Natural killer cell (primary cell): ENCODE data around the gene VSIG10L2. TPM values are rescaled to one million over a fixed set of nuclear protein-coding genes. Genes with fewer than 3 reads are reported as not detected.

Experiments
- ATAC-seq, 3 donors: fragments of 150-1000 bp in 2 of 3; fragments of 200-7000 bp in 1 of 3; cut with Tn5 transposase; 1 replicate in 1 of 3; 2 replicates in 2 of 3; pipeline ENCODE4 v1.10.0; 2021; ENCODE audit warnings: mild to moderate bottlenecking in 2 of 3, moderate library complexity in 2 of 3
- DNase-seq, 2 donors: peaks; one replicate each; pipeline versions ENCODE4 v3.0.0 to v3.0.0-alpha.2; 2013 to 2021; ENCODE audit warnings: mixed read lengths in 1 of 2
- H3K27ac ChIP-seq: one replicate; pipeline ENCODE4 v1.5.1; 2013; ENCODE audit warnings: mild to moderate bottlenecking, low read length
- H3K27me3 ChIP-seq: one replicate; pipeline ENCODE4 v1.6.1; 2013; ENCODE audit warnings: low read length; ENCODE audit not compliant: control insufficient read depth, insufficient read depth
- H3K36me3 ChIP-seq: one replicate; pipeline ENCODE4 v1.6.1; 2013; ENCODE audit warnings: low read length; ENCODE audit not compliant: control insufficient read depth, insufficient read depth
- H3K4me1 ChIP-seq: one replicate; pipeline ENCODE4 v1.6.1; 2013; ENCODE audit warnings: low read length; ENCODE audit not compliant: control insufficient read depth, insufficient read depth
- H3K4me3 ChIP-seq: one replicate; pipeline ENCODE4 v1.5.1; 2013; ENCODE audit warnings: low read length
- H3K9me3 ChIP-seq: one replicate; pipeline ENCODE4 v1.6.1; 2013; ENCODE audit warnings: low read length; ENCODE audit not compliant: control insufficient read depth, insufficient read depth
- H3K27ac Mint-ChIP-seq, 2 donors: one replicate each; pipeline ENCODE4 v1.8.0; 2022; ENCODE audit warnings: mild to moderate bottlenecking in 2 of 2, mixed read lengths in 2 of 2, moderate library complexity in 1 of 2
- H3K27me3 Mint-ChIP-seq, 2 donors: one replicate each; pipeline ENCODE4 v1.8.0; 2022; ENCODE audit warnings: low read depth in 2 of 2, mixed read lengths in 2 of 2
- H3K36me3 Mint-ChIP-seq: one replicate; pipeline ENCODE4 v1.8.0; 2022; ENCODE audit warnings: mixed read lengths
- H3K4me1 Mint-ChIP-seq, 2 donors: one replicate each; pipeline ENCODE4 v1.8.0; 2022; ENCODE audit warnings: mixed read lengths in 2 of 2
- H3K4me3 Mint-ChIP-seq: one replicate; pipeline ENCODE4 v1.8.0; 2022; ENCODE audit warnings: mild to moderate bottlenecking, moderate library complexity, mixed read lengths
- H3K9me3 Mint-ChIP-seq, 2 donors: one replicate each; pipeline ENCODE4 v1.8.0; 2022; ENCODE audit warnings: mixed read lengths in 2 of 2
- CTCF ChIP-seq: fragments of 200-600 bp; IDR thresholded peaks from one replicate; pipeline ENCODE4 v1.8.0; 2022; ENCODE audit warnings: antibody characterized with exemption
- WGBS: methylation state at CpG from one replicate; pipeline ENCODE4 v1.1.7; 2013; ENCODE audit warnings: missing lambda C conversion rate; ENCODE audit not compliant: insufficient coverage; 5-methylcytosine and 5-hydroxymethylcytosine counted together
- intact Hi-C: fragments of 100-400 bp; cut with micrococcal nuclease; formaldehyde crosslinking; loops from one replicate; pipeline ENCODE4 v1.14.2; 2022
- total RNA-seq, 4 donors: library from RNA; stranded (reverse); fragments of 120-200 nt in 1 of 4; gene quantifications; one replicate each; pipeline versions ENCODE4 v1.2.3 to v1.2.4, GENCODE V29; 2013 to 2022

Gene VSIG10L2
- total RNA-seq, 3 donors from 2014 or later (not counting 1 experiment from before 2014, with no cell fraction given) = not detected

- peaks cover 0 to 4% of the 10 kb centered on the region in 2 donors for H3K4me1 Mint-ChIP-seq
- Histone ChIP-seq H3K4me3 (no peak overlapping the region), H3K27ac (no peak overlapping the region), H3K36me3 (no peaks in the 10 kb centered on the region), H3K27me3 (no peaks in the 10 kb centered on the region), H3K4me1 (no peaks in the 10 kb centered on the region), H3K9me3 (no peaks in the 10 kb centered on the region)
- no peak for DNase-seq
- no peak overlapping the region for H3K4me3 Mint-ChIP-seq
- no peak for TF ChIP-seq CTCF
- no peak overlapping the region for H3K27ac Mint-ChIP-seq
- no peaks in the 10 kb centered on the region for H3K9me3 Mint-ChIP-seq
- H3K27me3 Mint-ChIP-seq = peaks cover 7 to 21% of the 10 kb centered on the region in 2 donors
- 74% methylated on average over 3 of the region's 3 CpGs for WGBS
- no peak for ATAC-seq
- intact Hi-C loops = no loop called here
- no peaks in the 10 kb centered on the region for H3K36me3 Mint-ChIP-seq
Observed at GRCh38 chr11:125925804-125926203, 20.0 kb upstream of the VSIG10L2 start.

DNA sequence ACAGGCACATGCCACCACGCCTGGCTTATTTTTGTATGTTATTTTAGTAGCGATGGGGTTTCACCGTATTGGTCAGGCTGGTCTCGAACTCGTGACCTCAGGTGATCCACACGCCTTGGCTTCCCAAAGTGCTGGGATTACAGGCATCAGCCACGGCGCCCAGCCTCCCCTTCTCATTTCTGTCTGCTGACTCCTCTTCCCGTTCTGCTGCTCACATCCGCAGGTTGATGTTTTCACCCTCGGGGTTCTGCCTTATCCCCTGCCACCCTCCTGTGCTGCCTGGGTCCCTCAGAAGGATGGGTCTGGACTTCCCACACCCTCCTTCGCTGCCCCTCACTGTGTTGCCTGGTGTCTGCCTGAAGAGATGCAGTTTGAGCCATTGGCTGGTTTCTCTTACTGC is 19.2 kb upstream of the VSIG10L2 start:
- no peak for ATAC-seq
- 87% methylated on average over 12 of the region's 12 CpGs for WGBS
- no peak overlapping the region for H3K27ac ChIP-seq
- H3K27me3 ChIP-seq = no peaks in the 10 kb centered on the region
- H3K27me3 Mint-ChIP-seq = peaks cover 7 to 21% of the 10 kb centered on the region in 2 donors
- DNase-seq = no peak
- no peaks in the 10 kb centered on the region for H3K36me3 Mint-ChIP-seq
- intact Hi-C loops = no loop called here
- no peaks in the 10 kb centered on the region for H3K9me3 ChIP-seq
- H3K4me1 Mint-ChIP-seq = peaks cover 0 to 4% of the 10 kb centered on the region in 2 donors
- TF ChIP-seq CTCF = no peak
- H3K36me3 ChIP-seq = no peaks in the 10 kb centered on the region
- H3K4me1 ChIP-seq = no peaks in the 10 kb centered on the region
- no peak overlapping the region for H3K4me3 ChIP-seq
- no peak overlapping the region for H3K27ac Mint-ChIP-seq
- H3K9me3 Mint-ChIP-seq = no peaks in the 10 kb centered on the region
- no peak overlapping the region for H3K4me3 Mint-ChIP-seq

DNA sequence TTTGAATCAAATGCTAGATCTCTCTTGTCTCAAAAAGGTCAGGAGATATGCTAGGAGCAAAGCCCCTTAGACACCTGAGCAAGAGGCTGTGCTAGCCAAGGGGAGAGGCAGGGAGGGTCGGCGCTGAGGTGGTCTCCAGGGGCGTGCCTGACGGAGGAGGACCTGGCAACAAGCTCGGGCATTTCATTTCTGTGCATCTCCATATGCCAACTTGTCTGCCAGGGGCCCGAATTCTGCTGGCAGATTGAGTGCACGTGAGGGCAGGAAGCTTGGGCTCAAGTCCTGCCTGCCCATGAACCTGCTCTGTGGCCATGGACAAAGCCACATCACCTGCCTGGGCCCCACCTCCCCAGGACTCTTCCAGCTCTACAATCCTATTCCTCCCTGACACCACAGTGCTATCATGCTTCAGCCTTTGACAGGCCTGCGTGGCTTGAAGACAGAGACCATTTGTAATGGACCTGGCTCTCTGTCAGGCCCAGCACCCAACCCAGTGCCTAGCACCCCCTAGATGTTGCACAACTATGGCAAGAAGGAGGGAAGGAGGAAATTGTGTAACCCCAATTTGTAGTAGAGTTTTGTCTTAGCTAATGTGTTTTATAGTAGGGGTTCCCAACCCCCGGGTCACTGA is 16.3 kb upstream of the VSIG10L2 start:
- Mint-ChIP-seq H3K4me1 (no peaks in the 10 kb centered on the region), H3K9me3 (no peaks in the 10 kb centered on the region), H3K4me3 (no peak overlapping the region), H3K27ac (no peak overlapping the region), H3K27me3 (peaks cover 11 to 27% of the 10 kb centered on the region in 2 donors), H3K36me3 (no peaks in the 10 kb centered on the region)
- H3K27ac ChIP-seq = no peak overlapping the region
- ATAC-seq (no peak), DNase-seq (no peak)
- intact Hi-C loops = no loop called here
- H3K4me3 ChIP-seq = no peak overlapping the region
- WGBS = 73% methylated on average over 9 of the region's 9 CpGs
- H3K27me3 ChIP-seq = no peaks in the 10 kb centered on the region
- H3K36me3 ChIP-seq = no peaks in the 10 kb centered on the region
- H3K4me1 ChIP-seq = no peaks in the 10 kb centered on the region
- TF ChIP-seq CTCF = no peak
- H3K9me3 ChIP-seq = no peaks in the 10 kb centered on the region

DNA sequence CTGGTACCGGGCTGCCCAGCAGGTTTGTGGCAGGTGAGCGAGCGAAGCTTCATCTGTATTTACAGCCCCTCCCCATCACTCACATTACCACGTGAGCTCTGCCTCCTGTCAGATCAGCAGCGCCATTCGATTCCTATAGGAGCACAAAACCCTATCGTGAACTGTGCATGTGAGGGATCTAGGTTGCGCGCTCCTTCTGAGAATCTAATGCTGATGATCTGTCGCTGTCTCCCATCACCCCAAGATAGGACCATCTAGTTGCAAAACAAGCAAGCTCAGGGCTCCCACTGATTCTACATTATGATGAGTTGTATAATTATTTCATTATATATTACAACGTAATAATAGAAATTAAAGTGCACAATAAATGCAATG is 15.8 kb upstream of the VSIG10L2 start:
- 88% methylated on average over 10 of the region's 11 CpGs for WGBS
- Histone ChIP-seq H3K36me3 (no peaks in the 10 kb centered on the region), H3K4me3 (no peak overlapping the region), H3K27ac (no peak overlapping the region), H3K27me3 (no peaks in the 10 kb centered on the region), H3K4me1 (no peaks in the 10 kb centered on the region), H3K9me3 (no peaks in the 10 kb centered on the region)
- Mint-ChIP-seq H3K27me3 (peaks cover 13 to 23% of the 10 kb centered on the region in 2 donors), H3K4me1 (no peaks in the 10 kb centered on the region), H3K9me3 (no peaks in the 10 kb centered on the region), H3K4me3 (no peak overlapping the region), H3K27ac (no peak overlapping the region), H3K36me3 (no peaks in the 10 kb centered on the region)
- ATAC-seq (no peak), DNase-seq (no peak)
- intact Hi-C loops = no loop called here
- no peak for TF ChIP-seq CTCF
